Liver (tissue), 9 donors: Measurements from ENCODE around the gene ZNF622. TPM values are rescaled to one million over a fixed set of nuclear protein-coding genes. Genes with fewer than 3 reads are reported as not detected.
A peak's percentile ranks its signal among the peaks of the same experiment; 100 is the strongest.

Experiments used
- DNase-seq: peaks from one replicate; pipeline ENCODE4 v3.0.0-alpha.2; 2017; ENCODE audit warnings: low spot score
- H3K27ac ChIP-seq, 2 donors: one replicate each; pipeline ENCODE4 v1.7.0; 2013; ENCODE audit warnings: inconsistent platforms in 2 of 2, low read length in 2 of 2, control low read depth in 1 of 2, low read depth in 1 of 2, mild to moderate bottlenecking in 1 of 2
- H3K27me3 ChIP-seq, 4 donors: one replicate each; pipeline versions ENCODE4 v1.6.1 to v1.7.0; 2013; ENCODE audit warnings: low read length in 3 of 4, inconsistent platforms in 1 of 4, mild to moderate bottlenecking in 1 of 4, moderate library complexity in 1 of 4; ENCODE audit not compliant: control insufficient read depth in 4 of 4, insufficient read depth in 4 of 4
- H3K36me3 ChIP-seq, 4 donors: one replicate each; pipeline versions ENCODE4 v1.6.1 to v1.7.0; 2013; ENCODE audit warnings: low read length in 3 of 4, mild to moderate bottlenecking in 3 of 4, low read depth in 1 of 4, moderate library complexity in 1 of 4; ENCODE audit not compliant: control insufficient read depth in 4 of 4, insufficient read depth in 3 of 4
- H3K4me1 ChIP-seq, 4 donors: one replicate each; pipeline versions ENCODE4 v1.6.1 to v1.7.0; 2013; ENCODE audit warnings: low read length in 3 of 4, mild to moderate bottlenecking in 3 of 4, moderate library complexity in 1 of 4; ENCODE audit not compliant: control insufficient read depth in 4 of 4, insufficient read depth in 4 of 4
- H3K4me3 ChIP-seq, 3 donors: one replicate each; pipeline versions ENCODE4 v1.6.1 to v1.7.0; 2013; ENCODE audit warnings: low read length in 3 of 3, control low read depth in 1 of 3, low read depth in 1 of 3, mild to moderate bottlenecking in 1 of 3
- H3K9ac ChIP-seq, 2 donors: one replicate each; pipeline ENCODE4 v1.7.0; 2013; ENCODE audit warnings: low read length in 2 of 2, mild to moderate bottlenecking in 2 of 2, moderate library complexity in 2 of 2, control low read depth in 1 of 2, low read depth in 1 of 2
- H3K9me3 ChIP-seq, 4 donors: one replicate each; pipeline versions ENCODE4 v1.6.1 to v1.7.0; 2013; ENCODE audit warnings: low read length in 3 of 4; ENCODE audit not compliant: control insufficient read depth in 4 of 4
- ATF3 ChIP-seq: IDR thresholded peaks from 2 replicates; pipeline ENCODE4 v1.6.1; 2016; ENCODE audit warnings: antibody characterized with exemption
- CTCF ChIP-seq: fragments of 150-350 bp; IDR thresholded peaks from 2 replicates; pipeline ENCODE4 v1.5.1; 2017; ENCODE audit warnings: improper control_type of control experiment, low read depth, low read length; ENCODE audit not compliant: missing input control
- EGR1 ChIP-seq, 2 donors: IDR thresholded peaks; 2 replicates each; pipeline ENCODE4 v1.6.1; 2016 to 2018; ENCODE audit warnings: antibody characterized with exemption in 2 of 2, low read depth in 2 of 2
- FOXA1 ChIP-seq: IDR thresholded peaks from 2 replicates; pipeline ENCODE4 v1.6.1; 2016; ENCODE audit warnings: antibody characterized with exemption
- FOXA2 ChIP-seq: IDR thresholded peaks from 2 replicates; pipeline ENCODE4 v1.6.1; 2016; ENCODE audit warnings: antibody characterized with exemption
- GABPA ChIP-seq, 2 donors: IDR thresholded peaks in 1 of 2; conservative IDR thresholded peaks in 1 of 2; 2 replicates each; pipeline ENCODE4 v1.6.1; 2016; ENCODE audit warnings: antibody characterized with exemption in 2 of 2, mild to moderate bottlenecking in 1 of 2, moderate library complexity in 1 of 2
- HNF4A ChIP-seq, 2 donors: conservative IDR thresholded peaks; 2 replicates each; pipeline ENCODE4 v1.6.1; 2016; ENCODE audit warnings: antibody characterized with exemption in 2 of 2, mild to moderate bottlenecking in 2 of 2
- HNF4G ChIP-seq: IDR thresholded peaks from 2 replicates; pipeline ENCODE4 v1.6.1; 2016; ENCODE audit warnings: antibody characterized with exemption
- JUND ChIP-seq, 2 donors: IDR thresholded peaks; 2 replicates each; pipeline ENCODE4 v1.6.1; 2016; ENCODE audit warnings: antibody characterized with exemption in 2 of 2
- MAX ChIP-seq: IDR thresholded peaks from 2 replicates; pipeline ENCODE4 v1.6.1; 2016; ENCODE audit warnings: antibody characterized with exemption
- NR2F2 ChIP-seq: IDR thresholded peaks from 2 replicates; pipeline ENCODE4 v1.6.1; 2016; ENCODE audit warnings: antibody characterized with exemption
- RAD21 ChIP-seq, 2 donors: IDR thresholded peaks; 2 replicates each; pipeline ENCODE4 v1.6.1; 2016; ENCODE audit warnings: antibody characterized with exemption in 2 of 2, mild to moderate bottlenecking in 2 of 2
- REST ChIP-seq: IDR thresholded peaks from 2 replicates; pipeline ENCODE4 v1.6.1; 2016; ENCODE audit warnings: antibody characterized with exemption, mild to moderate bottlenecking
- RXRA ChIP-seq, 2 donors: IDR thresholded peaks; 2 replicates each; pipeline ENCODE4 v1.6.1; 2017 to 2018; ENCODE audit warnings: antibody characterized with exemption in 2 of 2, mild to moderate bottlenecking in 1 of 2
- SP1 ChIP-seq: IDR thresholded peaks from 2 replicates; pipeline ENCODE4 v1.6.1; 2018; ENCODE audit warnings: antibody characterized with exemption, mild to moderate bottlenecking
- TAF1 ChIP-seq: conservative IDR thresholded peaks from 2 replicates; pipeline ENCODE4 v1.6.1; 2016; ENCODE audit warnings: antibody characterized with exemption, mild to moderate bottlenecking
- YY1 ChIP-seq: IDR thresholded peaks from 2 replicates; pipeline ENCODE4 v1.6.1; 2016; ENCODE audit warnings: antibody characterized with exemption, mild to moderate bottlenecking
- WGBS: extraction: QIAGEN DNeasy Blood & Tissue Kit; methylation state at CpG from one replicate; pipeline ENCODE4 v1.1.7; 2013; 5-methylcytosine and 5-hydroxymethylcytosine counted together
- polyA plus RNA-seq, 2 donors: library from polyadenylated mRNA; stranded (reverse) in 1 of 2; unstranded in 1 of 2; fragments of 200-250 nt in 1 of 2; fragments of >200 nt in 1 of 2; fragmentation: Nextera tagmentation in 1 of 2; extraction: Ambion mirVana in 1 of 2; gene quantifications; one replicate each; pipeline versions ENCODE4 v1.2.1 to v1.2.3, GENCODE V29; 2013 to 2015
- total RNA-seq, 2 donors: library from RNA; depleted of rRNA; stranded (reverse); fragments of >200 nt; gene quantifications; one replicate each; pipeline ENCODE4 v1.2.3, GENCODE V29; 2014
- TF ChIP-seq, protein P1 (sequence below): IDR thresholded peaks from 2 replicates; pipeline ENCODE4 v1.6.1; 2016; ENCODE audit warnings: antibody characterized with exemption
- donor health status: healthy.
- donor health status: healthy.
- donor health status: healthy.
- donor health status: healthy.
- donor health status: healthy.

Gene ZNF622
- total and polyA plus RNA-seq, 4 donors, result 12.8 to 18.7 (median 16.4) TPM

GRCh38 chr5:16487456-16487855, 21.9 kb upstream of the ZNF622 start:
- TF ChIP-seq YY1, result no peak
- peak; percentile 26 for TF ChIP-seq HNF4G
- peak in 1 of 2 donors; percentile 46 for TF ChIP-seq HNF4A (conservative IDR thresholded peaks at IDR 0.05)
- TF ChIP-seq GABPA (IDR thresholded peaks at IDR 0.05 in 1 of 2, conservative IDR thresholded peaks at IDR 0.05 in 1 of 2), result no peak
- Histone ChIP-seq H3K27ac (peak overlapping the region; percentile 40 to 64), H3K36me3 (peaks cover 0 to 4% (median 0%) of the 10 kb centered on the region in 4 donors), H3K4me1 (peaks cover 0 to 23% (median 9%) of the 10 kb centered on the region in 4 donors), H3K4me3 (no peak overlapping the region), H3K9ac (no peak overlapping the region), H3K27me3 (no peaks in the 10 kb centered on the region), H3K9me3 (no peaks in the 10 kb centered on the region)
- DNase-seq, result no peak
- 93% methylated on average over 2 of the region's 2 CpGs for WGBS

- peaks cover 0 to 23% (median 9%) of the 10 kb centered on the region in 4 donors for H3K4me1 ChIP-seq
- no peaks in the 10 kb centered on the region for H3K9me3 ChIP-seq
- WGBS, result 27% methylated on average over 4 of the region's 4 CpGs
- no peak for DNase-seq
- peak overlapping the region; percentile 40 to 64 for H3K27ac ChIP-seq
- peaks cover 0 to 4% (median 0%) of the 10 kb centered on the region in 4 donors for H3K36me3 ChIP-seq
- no peak overlapping the region for H3K4me3 ChIP-seq
- no peaks in the 10 kb centered on the region for H3K27me3 ChIP-seq
- TF ChIP-seq GABPA (IDR thresholded peaks at IDR 0.05 in 1 of 2, conservative IDR thresholded peaks at IDR 0.05 in 1 of 2), result no peak
- TF ChIP-seq, protein P1, sequence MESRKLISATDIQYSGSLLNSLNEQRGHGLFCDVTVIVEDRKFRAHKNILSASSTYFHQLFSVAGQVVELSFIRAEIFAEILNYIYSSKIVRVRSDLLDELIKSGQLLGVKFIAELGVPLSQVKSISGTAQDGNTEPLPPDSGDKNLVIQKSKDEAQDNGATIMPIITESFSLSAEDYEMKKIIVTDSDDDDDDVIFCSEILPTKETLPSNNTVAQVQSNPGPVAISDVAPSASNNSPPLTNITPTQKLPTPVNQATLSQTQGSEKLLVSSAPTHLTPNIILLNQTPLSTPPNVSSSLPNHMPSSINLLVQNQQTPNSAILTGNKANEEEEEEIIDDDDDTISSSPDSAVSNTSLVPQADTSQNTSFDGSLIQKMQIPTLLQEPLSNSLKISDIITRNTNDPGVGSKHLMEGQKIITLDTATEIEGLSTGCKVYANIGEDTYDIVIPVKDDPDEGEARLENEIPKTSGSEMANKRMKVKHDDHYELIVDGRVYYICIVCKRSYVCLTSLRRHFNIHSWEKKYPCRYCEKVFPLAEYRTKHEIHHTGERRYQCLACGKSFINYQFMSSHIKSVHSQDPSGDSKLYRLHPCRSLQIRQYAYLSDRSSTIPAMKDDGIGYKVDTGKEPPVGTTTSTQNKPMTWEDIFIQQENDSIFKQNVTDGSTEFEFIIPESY, result peak; percentile 40
- peak; percentile 36 for TF ChIP-seq ATF3
- TF ChIP-seq HNF4A (conservative IDR thresholded peaks at IDR 0.05), result peak; percentile 37 to 48
- peak; percentile 26 for TF ChIP-seq TAF1
- peak; percentile 58 for TF ChIP-seq MAX
- TF ChIP-seq REST, result peak; percentile 67
- TF ChIP-seq RXRA (IDR thresholded peaks at IDR 0.05), result peak; percentile 47 to 54
- no peak for TF ChIP-seq FOXA1
- no peak for TF ChIP-seq EGR1 (IDR thresholded peaks at IDR 0.05; ENCODE audit: low read depth in 2 of 2)
- peak; percentile 29 for TF ChIP-seq YY1
- peak in 1 of 2 donors; percentile 65 for TF ChIP-seq JUND (IDR thresholded peaks at IDR 0.05)
- peak; percentile 17 to 60 for TF ChIP-seq RAD21 (IDR thresholded peaks at IDR 0.05)
- peak; percentile 82 for TF ChIP-seq SP1
- peak; percentile 24 for TF ChIP-seq FOXA2
- TF ChIP-seq NR2F2, result no peak
- no peak for TF ChIP-seq HNF4G
- no peak for TF ChIP-seq CTCF
- H3K9ac ChIP-seq, result no peak overlapping the region
Observed at GRCh38 chr5:16486711-16487111, 21.1 kb upstream of the ZNF622 start.
